Activated T-cell treated with anti-CD3 and anti-CD28 coated beads, Interleukin-2, amount 50 U/mL, for 1 hour (primary cell): Measurements from ENCODE around the gene CPA5.
"Not testable (repeated sequence)": the region's sequence is repeated elsewhere in the genome, so short reads cannot be mapped to it uniquely, and the experiment has no call there.

ENCODE experiments used
- DNase-seq: peaks from one replicate; pipeline ENCODE4 v3.0.0-alpha.2; 2020

The CPA5 gene

DNA sequence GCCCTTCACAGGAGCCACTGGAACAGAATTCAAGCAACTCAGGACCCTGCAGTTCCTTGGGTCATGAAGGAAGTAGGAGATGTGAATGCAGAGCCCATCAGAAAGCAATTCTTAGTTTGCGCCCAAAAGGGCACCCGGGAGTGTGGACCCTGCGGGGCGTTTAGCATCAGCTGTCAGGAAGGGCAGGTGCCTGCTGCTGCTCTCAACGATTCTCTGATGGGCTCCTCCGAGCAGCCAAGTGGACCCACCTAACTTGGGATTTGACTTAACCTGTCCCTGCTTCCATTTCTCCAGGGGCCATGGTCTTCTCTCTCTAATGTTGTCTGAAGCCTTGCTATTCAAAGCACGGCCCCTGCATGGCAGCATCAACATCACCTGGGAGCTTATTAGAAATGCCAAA is 17.1 kb downstream of the CPA5 start:
- no peak for DNase-seq

GRCh38 chr7:130362251-130362816 is 17.7 kb downstream of the CPA5 start:
- DNase-seq = no peak

GRCh38 chr7:130363026-130363847 is 18.6 kb downstream of the CPA5 start:
- no peak for DNase-seq

GRCh38 chr7:130364451-130364850 is 19.8 kb downstream of the CPA5 start:
- DNase-seq = no peak

DNA sequence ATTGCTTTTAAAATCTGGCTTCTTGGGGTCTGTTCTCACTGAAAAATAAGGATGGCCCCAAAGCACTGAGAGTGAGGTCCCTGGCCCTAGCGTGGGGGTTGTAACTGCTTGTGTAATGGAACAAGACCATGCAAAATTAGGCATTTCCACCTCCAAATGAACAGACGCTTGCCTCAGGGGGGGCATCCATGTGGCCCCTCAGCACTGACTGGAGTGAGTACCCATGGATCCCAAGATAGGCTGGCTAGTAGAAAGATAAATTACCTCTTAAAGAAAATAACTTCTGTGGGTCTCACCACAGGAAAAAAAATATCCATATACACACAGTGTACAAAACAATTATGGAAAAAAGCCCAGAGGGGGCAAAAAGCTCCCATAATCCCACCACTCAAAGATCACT is 20.5 kb downstream of the CPA5 start:
- no peak for DNase-seq

GRCh38 chr7:130365511-130366441 is 21.2 kb downstream of the CPA5 start:
- DNase-seq = no peak

DNA sequence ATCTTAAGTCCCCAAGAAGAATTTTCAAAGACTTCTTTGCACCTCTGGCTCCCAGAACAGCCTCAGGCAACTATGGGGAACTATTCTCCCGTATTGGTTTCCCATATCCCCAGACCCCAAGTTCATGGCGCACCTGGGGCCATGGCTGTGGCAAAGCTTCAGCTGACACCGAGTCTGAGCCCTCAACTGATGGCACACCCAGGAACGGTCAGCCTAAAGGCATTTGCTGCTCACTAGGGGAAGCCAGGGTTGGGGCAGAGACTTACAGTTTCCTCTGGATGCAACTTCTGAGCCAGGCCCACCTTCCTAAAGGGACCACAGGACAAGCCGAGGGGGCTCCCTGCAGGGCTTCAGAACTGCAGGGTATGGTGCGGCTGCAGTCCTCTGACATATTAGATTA is 21.9 kb downstream of the CPA5 start:
- DNase-seq = no peak

DNA sequence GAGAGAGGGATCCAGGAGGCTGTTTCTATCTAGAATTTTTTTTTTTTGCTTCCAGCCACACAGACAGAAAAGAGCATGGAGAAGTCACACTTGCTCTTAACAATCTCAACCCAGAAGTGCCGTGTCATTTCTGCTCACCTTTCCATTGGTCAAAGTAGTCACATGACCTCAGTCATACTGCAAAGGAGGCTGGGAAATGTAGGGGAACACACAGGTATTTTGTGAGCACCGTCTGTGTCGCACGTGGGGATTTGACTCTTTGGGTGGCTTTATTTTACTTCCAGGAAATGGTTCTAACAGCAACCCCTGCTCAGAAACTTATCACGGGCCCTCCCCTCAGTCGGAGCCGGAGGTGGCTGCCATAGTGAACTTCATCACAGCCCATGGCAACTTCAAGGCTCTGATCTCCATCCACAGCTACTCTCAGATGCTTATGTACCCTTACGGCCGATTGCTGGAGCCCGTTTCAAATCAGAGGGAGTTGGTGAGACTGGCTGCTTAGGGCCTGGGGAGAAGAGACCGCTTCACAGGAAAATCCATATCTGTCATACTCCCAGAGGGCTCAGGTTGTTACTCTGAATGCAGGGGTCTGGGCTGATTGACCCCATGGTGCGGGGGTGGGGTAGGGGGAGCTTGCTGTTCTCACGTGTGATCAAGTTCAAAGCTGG is 22.6 kb downstream of the CPA5 start:
- DNase-seq = peak; percentile 24

DNA sequence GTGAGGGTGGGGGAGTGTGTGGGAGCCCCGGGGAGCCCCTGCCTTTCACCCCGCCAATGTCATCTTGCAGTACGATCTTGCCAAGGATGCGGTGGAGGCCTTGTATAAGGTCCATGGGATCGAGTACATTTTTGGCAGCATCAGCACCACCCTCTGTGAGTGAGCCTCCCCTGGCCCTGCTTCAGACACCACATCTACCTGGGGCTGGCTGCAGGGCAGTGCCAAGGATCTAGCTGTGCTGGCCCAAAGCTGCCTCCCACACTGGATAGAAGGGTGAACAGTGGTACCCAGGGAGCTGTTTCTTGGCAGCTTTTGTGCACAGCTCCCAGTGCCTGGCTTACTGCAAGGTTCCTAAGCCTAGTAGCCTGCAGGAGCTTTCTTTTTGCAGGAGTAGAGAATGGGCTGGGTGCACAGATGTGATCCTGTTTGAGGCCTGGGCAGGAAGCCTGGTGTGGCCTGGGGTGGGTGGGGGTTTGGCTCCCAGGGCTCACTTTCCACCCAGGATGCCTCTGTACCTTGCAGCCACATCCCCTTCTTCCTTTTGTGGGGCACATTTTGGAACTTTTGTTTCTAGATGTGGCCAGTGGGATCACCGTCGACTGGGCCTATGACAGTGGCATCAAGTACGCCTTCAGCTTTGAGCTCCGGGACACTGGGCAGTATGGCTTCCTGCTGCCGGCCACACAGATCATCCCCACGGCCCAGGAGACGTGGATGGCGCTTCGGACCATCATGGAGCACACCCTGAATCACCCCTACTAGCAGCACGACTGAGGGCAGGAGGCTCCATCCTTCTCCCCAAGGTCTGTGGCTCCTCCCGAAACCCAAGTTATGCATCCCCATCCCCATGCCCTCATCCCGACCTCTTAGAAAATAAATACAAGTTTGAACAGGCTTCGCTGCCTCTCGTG is 23.5 kb downstream of the CPA5 start:
- DNase-seq = no peak

DNA sequence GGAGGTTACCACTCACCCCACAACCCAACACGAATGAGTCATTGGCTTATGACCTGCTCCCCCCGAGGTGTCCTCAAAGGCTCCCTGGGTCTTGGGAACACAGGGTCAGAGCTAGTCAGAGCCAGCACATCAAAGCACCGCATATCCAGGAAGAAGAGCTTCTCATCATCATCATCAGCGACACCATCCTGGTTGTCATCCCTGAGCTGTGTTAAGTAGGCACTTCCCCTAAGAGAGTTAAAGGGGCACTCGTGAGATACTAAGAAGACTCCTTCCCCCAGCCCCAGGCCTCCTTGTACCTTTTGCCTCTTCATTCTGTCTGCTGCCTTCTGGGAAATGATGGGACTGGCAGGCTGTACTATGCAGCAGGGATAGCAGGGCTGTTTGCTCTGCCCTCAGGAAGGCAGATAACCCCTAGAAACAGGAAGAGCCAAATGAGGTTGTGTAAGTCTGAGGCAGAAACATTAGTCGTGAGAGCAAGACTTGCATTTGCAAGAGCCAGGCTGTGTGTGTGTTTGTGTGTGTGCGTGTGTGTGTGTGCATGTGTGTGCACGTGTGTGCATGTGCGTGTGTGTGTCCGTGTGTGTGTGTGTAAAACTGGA is 24.6 kb downstream of the CPA5 start:
- DNase-seq = no peak

DNA sequence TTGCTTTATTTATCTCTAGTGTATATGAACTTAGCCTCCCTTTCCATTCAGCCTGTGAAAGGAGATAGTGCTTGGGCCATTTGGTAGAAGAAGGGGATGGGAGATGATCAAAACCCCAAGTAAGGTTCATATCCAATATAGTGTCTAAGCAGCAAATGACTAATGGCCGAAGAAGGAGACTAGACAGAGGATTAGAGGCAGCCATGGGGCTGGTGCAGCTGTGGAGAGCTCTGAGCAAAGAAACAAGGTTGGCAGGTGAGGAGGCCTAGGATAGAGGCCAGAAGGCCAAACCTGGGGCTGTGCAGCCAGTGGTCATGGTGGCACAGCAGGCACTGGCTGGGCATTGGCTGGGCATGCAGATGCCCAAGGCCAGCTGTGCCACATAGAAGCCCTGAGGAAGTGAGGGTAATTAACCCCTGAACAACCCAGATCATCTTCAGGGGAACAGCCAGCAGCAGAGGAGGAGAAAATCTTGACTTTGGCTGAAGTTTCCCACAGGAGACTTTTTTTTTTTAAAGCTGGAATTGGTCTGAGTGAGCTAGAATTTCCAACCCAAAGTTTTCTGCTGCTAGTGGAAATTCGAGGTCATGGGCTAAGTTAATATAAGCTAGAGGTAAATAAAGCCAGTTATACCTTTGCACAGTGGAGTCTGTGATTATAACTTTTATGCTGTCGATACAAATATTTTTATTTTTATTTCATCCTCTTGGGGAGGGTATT is 25.4 kb downstream of the CPA5 start:
- DNase-seq = no peak

DNA sequence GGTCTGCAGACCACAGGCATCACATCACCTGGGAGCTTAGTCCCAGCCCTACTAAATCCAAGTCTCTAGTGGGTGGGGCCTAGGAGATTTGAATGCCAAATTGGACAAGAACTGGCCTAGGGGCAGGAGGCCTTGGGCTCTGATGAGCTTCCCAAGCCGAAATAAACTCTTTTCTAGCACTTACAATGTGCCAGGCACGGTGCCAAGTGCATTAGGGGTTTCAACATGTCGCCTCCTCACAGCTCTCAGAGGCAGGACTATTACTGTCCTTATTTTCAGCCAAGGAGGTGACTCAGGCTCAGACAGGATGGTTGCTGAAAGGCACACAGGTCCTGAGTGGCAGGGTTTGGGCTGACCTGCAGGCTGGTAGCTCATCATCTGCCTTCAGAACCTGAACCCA is 26.4 kb downstream of the CPA5 start:
- DNase-seq = no peak

GRCh38 chr7:130372402-130373165 is 28.0 kb downstream of the CPA5 start:
- no peak for DNase-seq

GRCh38 chr7:130374507-130374906 is 29.9 kb downstream of the CPA5 start:
- DNase-seq = no peak

DNA sequence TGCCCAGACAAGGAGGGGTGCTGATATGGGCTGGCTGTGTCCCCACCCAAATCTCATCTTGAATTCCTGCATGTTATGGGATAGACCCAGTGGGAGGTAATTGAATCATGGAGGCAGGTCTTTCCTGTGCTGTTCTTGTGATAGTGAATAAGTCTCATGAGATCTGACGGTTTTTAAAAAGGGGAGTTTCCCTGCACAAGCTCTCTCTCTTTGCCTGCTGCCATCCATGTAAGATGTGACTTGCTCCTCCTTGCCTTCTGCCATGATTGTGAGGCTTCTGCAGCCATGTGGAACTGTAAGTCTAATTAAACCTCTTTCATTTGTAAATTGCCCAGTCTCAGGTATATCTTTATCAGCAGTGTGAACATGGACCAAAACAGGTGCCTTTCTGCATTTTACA is 31.8 kb downstream of the CPA5 start:
- not testable (repeated sequence) for DNase-seq

- DNase-seq = no peak
Observed at GRCh38 chr7:130377178-130377577, 32.6 kb downstream of the CPA5 start.

GRCh38 chr7:130379019-130379418 is 34.4 kb downstream of the CPA5 start:
- no peak for DNase-seq

- DNase-seq = no peak
Observed at GRCh38 chr7:130379532-130379920, 34.9 kb downstream of the CPA5 start.

DNA sequence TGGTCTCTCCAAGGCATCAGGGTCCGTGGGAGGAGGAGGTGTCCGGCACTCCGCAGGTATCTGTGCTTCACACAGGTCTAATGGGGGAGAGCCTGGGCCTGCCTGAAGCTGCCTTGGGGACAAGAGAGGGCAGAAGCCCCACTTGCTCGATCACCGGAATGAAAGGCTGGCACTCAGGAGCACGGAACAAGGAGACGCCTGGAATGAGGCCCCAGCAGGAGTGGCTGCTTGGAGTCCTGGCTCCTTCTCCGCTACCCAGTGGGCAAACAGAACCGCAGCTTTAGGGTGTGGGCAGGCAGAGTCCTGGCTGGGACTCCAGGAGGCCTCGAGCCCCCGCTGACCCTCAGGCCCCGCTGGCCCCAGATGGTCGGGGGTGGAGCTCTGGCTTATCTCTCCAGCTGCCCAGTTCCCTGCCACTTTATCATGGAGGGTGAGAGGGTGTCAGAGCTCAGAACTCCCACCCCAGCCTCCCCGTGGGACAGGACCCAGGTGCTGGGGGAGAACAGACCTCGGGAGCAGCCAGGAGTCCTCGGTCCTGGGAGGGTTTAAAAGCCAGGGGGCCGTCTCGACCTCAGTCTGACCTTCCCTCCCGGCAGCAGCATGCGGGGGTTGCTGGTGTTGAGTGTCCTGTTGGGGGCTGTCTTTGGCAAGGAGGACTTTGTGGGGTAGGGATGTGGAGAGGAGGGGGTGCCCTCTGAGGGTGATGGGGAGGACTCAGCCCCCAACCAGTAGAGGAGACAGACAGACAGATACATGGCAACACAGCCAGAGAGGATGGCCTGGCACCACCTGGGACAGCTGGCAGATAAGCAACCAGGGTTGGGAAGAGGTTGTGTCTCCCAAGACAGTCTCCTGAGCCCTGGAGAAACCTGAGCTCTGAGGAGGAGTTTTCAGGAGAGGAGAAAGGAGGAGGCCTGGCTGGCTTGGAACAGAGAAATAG is 35.6 kb downstream of the CPA5 start, which contains the start of gene CPA1:
Gene CPA1 (plus strand): TSS at position 574 of the 940 bp plus-strand sequence. CDS start 27 bp downstream, at position 601.
- DNase-seq = no peak
